Measurements from ENCODE around the gene CELA2B.
A peak's percentile ranks its signal among the peaks of the same experiment; 100 is the strongest.

The CELA2B gene

DNA sequence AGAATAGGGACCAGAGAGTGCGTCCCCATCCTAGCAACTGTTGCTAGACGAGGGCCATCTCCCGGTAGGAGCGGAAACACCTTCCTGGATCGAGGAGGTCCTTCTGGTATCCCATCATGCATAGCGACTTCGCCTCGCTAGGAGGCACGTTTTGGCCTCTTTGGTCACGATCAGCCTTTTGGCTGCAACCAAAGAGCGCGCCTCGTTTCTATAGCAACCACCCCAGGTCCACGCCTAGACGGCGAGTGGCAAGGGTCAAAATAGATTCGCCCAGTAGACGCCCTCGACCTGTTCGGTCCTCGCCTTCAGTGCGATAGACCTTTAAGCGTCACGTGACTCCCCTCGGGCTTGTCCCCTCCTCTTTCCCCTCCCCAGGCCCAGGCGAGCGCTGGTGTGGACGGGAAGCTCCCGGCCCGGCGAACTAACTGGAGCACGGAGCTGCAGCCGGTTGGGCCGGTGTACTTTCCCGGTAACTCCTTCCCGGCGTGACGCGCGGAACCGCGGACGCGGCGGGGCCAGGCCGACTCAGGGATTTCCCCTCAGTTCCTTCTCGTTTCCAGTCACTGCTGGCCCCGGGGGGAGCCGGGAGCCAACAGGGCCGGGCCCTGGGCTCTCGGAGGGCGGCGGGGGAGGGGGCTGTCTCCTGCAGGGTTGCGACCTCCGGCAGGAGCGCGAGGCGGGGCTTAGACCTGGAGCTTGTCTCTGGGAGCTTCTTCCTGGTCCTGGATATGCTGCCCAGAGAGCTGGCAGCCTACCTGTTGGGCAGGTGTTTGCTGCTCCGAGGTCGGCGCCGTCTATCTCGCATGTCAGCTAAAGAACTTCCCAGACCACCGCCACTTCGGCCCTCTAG lies 50.8 kb downstream of the CELA2B start, which contains the start of gene DNAJC16:
Gene DNAJC16, plus strand, starts transcription at position 359 of the 850 bp plus-strand sequence. CDS start 2,258 bp downstream, outside the sequence.
- peak; percentile 99 to 100 (median 100) for DNase-seq

DNA sequence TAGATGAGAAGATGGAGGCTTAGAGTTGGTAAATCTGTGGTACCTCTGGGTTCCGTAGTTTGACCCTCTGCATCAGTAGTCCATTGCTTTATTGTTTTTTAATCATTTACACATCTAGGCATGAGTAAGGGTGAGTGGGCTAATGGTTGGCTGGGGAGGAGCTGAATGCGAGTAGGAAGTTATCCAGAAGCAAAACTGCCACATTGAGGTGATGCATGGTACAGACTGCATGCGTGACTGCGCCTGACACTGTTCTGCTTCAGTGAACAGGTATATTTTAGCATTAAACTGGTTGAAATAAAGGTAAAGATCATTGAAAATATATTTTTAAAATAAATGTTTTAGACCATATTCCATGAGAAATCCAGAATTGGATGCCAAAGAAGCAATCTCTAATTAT lies 55.1 kb downstream of the CELA2B start:
- no peak for DNase-seq

- DNase-seq: peak in 2 of 4 experiments; percentile 47 to 50
These were observed 55.8 kb downstream of the CELA2B start for GRCh38 chr1:15531682-15532081.

GRCh38 chr1:15538771-15539170 lies 62.9 kb downstream of the CELA2B start:
- no peak for DNase-seq

- no peak for DNase-seq
These were observed 64.3 kb downstream of the CELA2B start for GRCh38 chr1:15540186-15540585.
